Activated naive CD8-positive, alpha-beta T cell treated with anti-CD3 and anti-CD28 coated beads for 36 hours (primary cell): Measurements from ENCODE around the gene TTC7B. TPM values are rescaled to one million over a fixed set of nuclear protein-coding genes. Genes with fewer than 3 reads are reported as not detected.
"Not testable (repeated sequence)": the region's sequence is repeated elsewhere in the genome, so short reads cannot be mapped to it uniquely, and the experiment has no call there.

ENCODE experiments used
- DNase-seq: peaks from one replicate; pipeline ENCODE4 v3.0.0; 2021
- H3K27ac Mint-ChIP-seq: one replicate; pipeline ENCODE4 v1.8.0; 2022; ENCODE audit warnings: mild to moderate bottlenecking, moderate library complexity, mixed read lengths
- H3K27me3 Mint-ChIP-seq: one replicate; pipeline ENCODE4 v1.8.0; 2022; ENCODE audit warnings: mild to moderate bottlenecking, mixed read lengths
- H3K36me3 Mint-ChIP-seq: one replicate; pipeline ENCODE4 v1.8.0; 2021; ENCODE audit warnings: mild to moderate bottlenecking, mixed read lengths
- H3K4me1 Mint-ChIP-seq: one replicate; pipeline ENCODE4 v1.8.0; 2021; ENCODE audit warnings: mixed read lengths
- H3K4me3 Mint-ChIP-seq: one replicate; pipeline ENCODE4 v1.8.0; 2022; ENCODE audit warnings: mild to moderate bottlenecking, moderate library complexity, mixed read lengths
- H3K9me3 Mint-ChIP-seq: one replicate; pipeline ENCODE4 v1.8.0; 2022; ENCODE audit warnings: mixed read lengths
- total RNA-seq, 2 experiments: library from RNA; stranded (reverse); gene quantifications; one replicate each; pipeline ENCODE4 v1.2.3, GENCODE V29; 2021

TTC7B gene
- total RNA-seq, 2 experiments from 2014 or later = 7.1 to 7.6 TPM

- no peak for DNase-seq
- no peaks in the 10 kb centered on the region for H3K36me3 Mint-ChIP-seq
- no peaks in the 10 kb centered on the region for H3K9me3 Mint-ChIP-seq
- H3K27me3 Mint-ChIP-seq = no peaks in the 10 kb centered on the region
- H3K4me1 Mint-ChIP-seq = peaks cover 2% of the 10 kb centered on the region
- H3K27ac Mint-ChIP-seq = no peak overlapping the region
- no peak overlapping the region for H3K4me3 Mint-ChIP-seq
Observed at GRCh38 chr14:90533591-90534021, 282.6 kb downstream of the TTC7B start.

- H3K4me3 Mint-ChIP-seq = no peak overlapping the region
- no peaks in the 10 kb centered on the region for H3K27me3 Mint-ChIP-seq
- H3K9me3 Mint-ChIP-seq = no peaks in the 10 kb centered on the region
- no peak overlapping the region for H3K27ac Mint-ChIP-seq
- peaks cover 2% of the 10 kb centered on the region for H3K4me1 Mint-ChIP-seq
- no peak for DNase-seq
- H3K36me3 Mint-ChIP-seq = no peaks in the 10 kb centered on the region
Observed at GRCh38 chr14:90532826-90533525, 283.3 kb downstream of the TTC7B start.

GRCh38 chr14:90531497-90531896 is 284.7 kb downstream of the TTC7B start:
- H3K9me3 Mint-ChIP-seq = peaks cover 4% of the 10 kb centered on the region
- H3K4me3 Mint-ChIP-seq = no peak overlapping the region
- peaks cover 3% of the 10 kb centered on the region for H3K27me3 Mint-ChIP-seq
- no peaks in the 10 kb centered on the region for H3K36me3 Mint-ChIP-seq
- no peak for DNase-seq
- H3K4me1 Mint-ChIP-seq = peaks cover 2% of the 10 kb centered on the region
- no peak overlapping the region for H3K27ac Mint-ChIP-seq

- Mint-ChIP-seq H3K4me1 (peaks cover 2% of the 10 kb centered on the region), H3K4me3 (no peak overlapping the region), H3K27me3 (peaks cover 3% of the 10 kb centered on the region)
Observed at GRCh38 chr14:90530523-90530922, 285.7 kb downstream of the TTC7B start.

GRCh38 chr14:90527978-90528377 is 288.3 kb downstream of the TTC7B start:
- H3K9me3 Mint-ChIP-seq = peaks cover 7% of the 10 kb centered on the region
- H3K27ac Mint-ChIP-seq = no peak overlapping the region
- no peak overlapping the region for H3K4me3 Mint-ChIP-seq
- peaks cover 3% of the 10 kb centered on the region for H3K27me3 Mint-ChIP-seq
- no peaks in the 10 kb centered on the region for H3K4me1 Mint-ChIP-seq
- no peaks in the 10 kb centered on the region for H3K36me3 Mint-ChIP-seq
- DNase-seq = no peak

More at GRCh38 chr14:90530523-90530922, 285.7 kb downstream of the TTC7B start:
- DNase-seq = no peak
- Mint-ChIP-seq H3K9me3 (peaks cover 7% of the 10 kb centered on the region), H3K36me3 (no peaks in the 10 kb centered on the region), H3K27ac (no peak overlapping the region)

- not testable (repeated sequence) for H3K4me3 Mint-ChIP-seq, H3K27me3 Mint-ChIP-seq, H3K4me1 Mint-ChIP-seq, H3K36me3 Mint-ChIP-seq, DNase-seq, H3K27ac Mint-ChIP-seq, H3K9me3 Mint-ChIP-seq
Observed at GRCh38 chr14:90526536-90526935, 289.7 kb downstream of the TTC7B start.

GRCh38 chr14:90525353-90526028 is 290.7 kb downstream of the TTC7B start:
- not testable (repeated sequence) for DNase-seq, H3K36me3 Mint-ChIP-seq, H3K27ac Mint-ChIP-seq, H3K27me3 Mint-ChIP-seq, H3K4me3 Mint-ChIP-seq, H3K4me1 Mint-ChIP-seq, H3K9me3 Mint-ChIP-seq

GRCh38 chr14:90523961-90524875 is 292.0 kb downstream of the TTC7B start:
- Mint-ChIP-seq H3K27ac (no peak overlapping the region), H3K4me3 (no peak overlapping the region), H3K36me3 (no peaks in the 10 kb centered on the region), H3K9me3 (peaks cover 7% of the 10 kb centered on the region), H3K4me1 (no peaks in the 10 kb centered on the region), H3K27me3 (peaks cover 3% of the 10 kb centered on the region)
- no peak for DNase-seq

GRCh38 chr14:90523544-90523943 is 292.7 kb downstream of the TTC7B start:
- peaks cover 7% of the 10 kb centered on the region for H3K9me3 Mint-ChIP-seq
- no peak overlapping the region for H3K27ac Mint-ChIP-seq
- DNase-seq = no peak
- no peaks in the 10 kb centered on the region for H3K36me3 Mint-ChIP-seq
- peaks cover 3% of the 10 kb centered on the region for H3K27me3 Mint-ChIP-seq
- H3K4me3 Mint-ChIP-seq = no peak overlapping the region
- no peaks in the 10 kb centered on the region for H3K4me1 Mint-ChIP-seq

GRCh38 chr14:90522571-90523191 is 293.5 kb downstream of the TTC7B start:
- Mint-ChIP-seq H3K4me3 (no peak overlapping the region), H3K27me3 (peaks cover 3% of the 10 kb centered on the region), H3K4me1 (no peaks in the 10 kb centered on the region), H3K9me3 (peaks cover 7% of the 10 kb centered on the region), H3K27ac (no peak overlapping the region), H3K36me3 (no peaks in the 10 kb centered on the region)
- DNase-seq = no peak

GRCh38 chr14:90521930-90522483 is 294.2 kb downstream of the TTC7B start:
- no peak overlapping the region for H3K4me3 Mint-ChIP-seq
- H3K27me3 Mint-ChIP-seq = peaks cover under 1% of the 10 kb centered on the region
- H3K27ac Mint-ChIP-seq = no peak overlapping the region
- no peaks in the 10 kb centered on the region for H3K4me1 Mint-ChIP-seq
- H3K9me3 Mint-ChIP-seq = peaks cover 7% of the 10 kb centered on the region
- no peak for DNase-seq
- H3K36me3 Mint-ChIP-seq = no peaks in the 10 kb centered on the region

GRCh38 chr14:90521084-90521929 is 294.9 kb downstream of the TTC7B start:
- Mint-ChIP-seq H3K4me1 (no peaks in the 10 kb centered on the region), H3K9me3 (peaks cover under 1% of the 10 kb centered on the region), H3K36me3 (no peaks in the 10 kb centered on the region), H3K4me3 (no peak overlapping the region), H3K27me3 (no peaks in the 10 kb centered on the region), H3K27ac (no peak overlapping the region)
- DNase-seq = no peak

- Mint-ChIP-seq H3K9me3 (no peaks in the 10 kb centered on the region), H3K4me1 (no peaks in the 10 kb centered on the region), H3K4me3 (no peak overlapping the region), H3K27me3 (no peaks in the 10 kb centered on the region), H3K36me3 (no peaks in the 10 kb centered on the region), H3K27ac (no peak overlapping the region)
- DNase-seq = no peak
Observed at GRCh38 chr14:90520326-90520725, 295.9 kb downstream of the TTC7B start.
